GM21526 (cell line): ENCODE measurements around the gene EBI3.
"Not testable (repeated sequence)": the region's sequence is repeated elsewhere in the genome, so short reads cannot be mapped to it uniquely, and the experiment has no call there.

Source experiments
- ATAC-seq: cut with Tn5 transposase; IDR thresholded peaks from one replicate; pipeline ENCODE4 v1.9.1; 2021; ENCODE audit warnings: moderate library complexity; ENCODE audit not compliant: unreplicated experiment, low FRiP score

EBI3 gene

GRCh38 chr19:4274321-4274686 is 45.0 kb downstream of the EBI3 start:
- not testable (repeated sequence) for ATAC-seq

DNA sequence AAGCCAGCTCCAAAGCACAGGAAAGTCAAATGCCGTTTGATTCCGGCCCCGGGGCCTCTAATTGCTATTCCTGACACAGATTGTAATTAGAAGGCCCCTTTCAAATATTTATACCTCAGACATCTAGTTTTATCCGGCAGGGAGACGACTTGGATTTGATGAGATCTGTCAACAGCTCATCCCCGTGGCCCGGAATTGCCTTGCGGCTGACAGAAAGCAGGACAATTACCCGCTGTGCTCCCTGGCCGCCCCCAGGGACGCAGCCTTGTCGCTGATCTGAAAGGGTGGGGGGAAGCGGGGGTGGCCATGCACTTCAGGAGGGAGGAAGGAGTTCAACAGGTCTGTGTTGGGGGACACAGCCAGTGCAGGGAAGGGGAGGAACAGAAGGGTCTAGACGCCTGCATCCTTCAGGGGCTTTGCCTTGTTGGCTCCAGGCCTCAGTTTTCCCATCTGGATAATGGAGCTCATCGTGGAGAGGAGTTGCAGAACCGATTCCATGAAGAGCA is 47.9 kb downstream of the EBI3 start:
- no peak for ATAC-seq

DNA sequence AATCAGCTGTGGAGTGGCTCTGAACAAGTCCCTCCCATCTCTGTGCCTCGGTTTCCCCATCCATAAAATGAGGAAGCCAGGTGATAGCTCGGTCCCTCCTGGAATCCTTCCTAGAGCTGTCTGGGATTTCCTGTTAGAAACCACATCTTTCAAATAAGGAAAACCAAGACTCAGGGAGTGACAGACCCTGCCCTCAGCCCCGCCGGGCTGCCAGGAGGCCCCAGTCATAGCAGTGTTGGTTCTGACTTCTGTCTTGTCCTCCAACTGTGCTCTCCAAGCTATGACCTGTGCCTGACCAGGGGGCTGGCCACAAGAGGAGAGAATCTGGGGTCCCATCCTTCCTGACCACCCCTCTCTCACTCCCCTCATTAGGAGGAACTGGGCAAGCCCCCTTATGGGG is 48.7 kb downstream of the EBI3 start:
- no peak for ATAC-seq

- no peak for ATAC-seq
Observed at GRCh38 chr19:4278419-4279266, 49.3 kb downstream of the EBI3 start, which contains the start of gene SHD. Gene SHD, plus strand, starts transcription at chr19:4279266. Its CDS starts 798 bp downstream, at chr19:4280064.

- no peak for ATAC-seq
Observed at GRCh38 chr19:4279267-4279529, 49.9 kb downstream of the EBI3 start.

DNA sequence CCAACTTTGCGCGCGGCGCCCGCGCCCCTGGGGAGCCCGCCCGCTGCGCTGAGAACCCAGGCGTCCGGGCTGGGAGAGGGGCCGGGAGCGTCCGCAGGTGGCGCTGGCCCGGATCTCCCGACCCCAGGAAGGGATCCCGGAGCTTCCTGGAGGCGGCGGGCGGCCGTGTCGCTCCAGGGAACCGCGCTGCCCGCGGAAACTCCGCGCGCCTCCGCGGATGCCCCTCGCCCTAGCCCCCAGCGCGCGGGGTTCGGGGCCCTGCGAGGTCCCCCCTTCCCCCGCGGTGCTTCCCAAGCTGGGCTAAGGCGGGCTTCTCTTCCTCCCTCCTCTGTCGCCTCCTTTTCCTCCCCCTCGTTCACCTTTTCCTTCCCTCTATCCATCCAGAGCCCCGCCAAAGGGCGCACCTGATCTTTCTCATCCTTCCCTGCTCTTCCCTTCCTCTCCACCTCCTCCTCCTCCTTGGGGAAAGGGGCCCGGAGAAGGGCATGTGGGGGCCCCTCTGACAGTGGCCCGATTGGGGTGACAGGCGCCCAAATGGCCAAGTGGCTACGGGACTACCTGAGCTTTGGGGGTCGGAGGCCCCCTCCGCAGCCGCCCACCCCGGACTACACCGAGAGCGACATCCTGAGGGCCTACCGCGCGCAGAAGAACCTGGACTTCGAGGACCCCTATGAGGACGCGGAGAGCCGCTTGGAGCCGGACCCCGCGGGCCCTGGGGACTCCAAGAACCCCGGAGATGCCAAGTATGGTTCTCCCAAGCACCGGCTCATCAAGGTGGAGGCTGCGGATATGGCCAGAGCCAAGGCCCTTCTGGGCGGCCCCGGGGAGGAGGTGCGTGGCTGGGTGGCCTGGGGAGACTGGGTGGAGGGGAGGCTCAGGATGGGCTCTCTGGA is 50.5 kb downstream of the EBI3 start:
- no peak for ATAC-seq

DNA sequence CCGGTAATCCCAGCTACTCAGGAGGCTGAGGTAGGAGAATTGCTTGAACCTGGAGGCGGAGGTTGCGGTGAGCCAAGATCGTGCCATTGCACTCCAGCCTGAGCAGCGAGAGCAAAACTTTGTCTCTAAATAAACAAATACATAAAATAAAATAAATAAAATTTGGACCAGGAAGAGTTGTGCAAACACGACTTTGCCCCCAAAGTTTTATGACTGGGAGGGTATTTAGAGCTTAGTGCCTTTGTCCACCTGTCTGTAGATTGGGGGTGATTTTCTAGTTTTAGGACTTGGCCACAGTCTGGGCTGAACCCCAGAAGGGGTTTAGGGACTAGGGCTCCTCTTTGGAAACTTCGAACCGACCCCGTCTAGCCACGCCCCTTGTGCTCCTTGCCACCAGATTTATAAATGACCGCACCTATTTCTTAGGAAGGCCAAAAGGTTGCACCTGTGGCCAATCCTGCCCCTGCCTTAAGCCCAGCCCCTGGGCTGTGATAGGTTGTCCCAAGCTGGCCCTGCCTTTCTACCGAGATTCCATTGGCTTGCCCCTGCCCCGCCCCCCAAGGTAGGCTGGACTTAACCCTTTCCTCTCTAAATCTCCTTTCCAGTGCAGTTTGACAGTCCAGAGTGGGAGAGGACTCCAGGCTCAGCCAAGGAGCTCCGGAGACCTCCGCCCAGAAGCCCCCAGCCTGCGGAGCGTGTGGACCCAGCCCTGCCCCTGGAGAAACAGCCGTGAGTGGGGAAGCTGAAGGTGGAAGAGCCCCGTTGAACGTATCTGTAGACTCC is 55.0 kb downstream of the EBI3 start:
- ATAC-seq, result no peak

GRCh38 chr19:4284974-4285373 is 55.7 kb downstream of the EBI3 start:
- no peak for ATAC-seq

DNA sequence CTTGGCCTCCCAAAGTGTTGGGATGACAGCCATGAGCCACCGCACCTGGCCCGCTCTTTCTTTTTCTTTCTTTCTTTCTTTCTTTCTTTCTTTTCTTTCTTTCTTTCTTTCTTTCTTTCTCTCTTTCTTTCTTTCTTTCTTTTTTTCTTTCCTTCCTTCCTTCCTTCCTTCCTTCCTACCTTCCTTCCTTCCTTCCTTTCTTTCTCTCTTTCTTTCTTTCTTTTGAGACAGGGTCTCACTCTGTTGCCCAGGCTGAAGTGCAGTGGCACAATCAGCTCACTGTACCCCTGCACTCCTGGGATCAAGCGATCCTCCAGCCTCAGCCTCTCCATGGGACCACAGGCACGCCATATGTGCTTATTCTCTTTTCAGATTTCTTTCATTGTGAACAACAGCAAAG is 56.8 kb downstream of the EBI3 start:
- not testable (repeated sequence) for ATAC-seq
